Heart left ventricle (tissue), 13 donors: ENCODE results near the gene MSI2.

Experiments used
- POLR2A ChIP-seq, 2 donors: fragments of 450-650 bp; IDR thresholded peaks; one replicate each; pipeline ENCODE4 v1.6.1; 2017; ENCODE audit warnings: antibody characterized with exemption in 2 of 2, mild to moderate bottlenecking in 2 of 2, moderate library complexity in 2 of 2
- TF ChIP-seq, protein P1 (sequence below), 12 donors: fragments of 200-600 bp; sonication (generic) in 4 of 12; IDR thresholded peaks; one replicate each; pipeline versions ENCODE4 v1.5.0 to v1.8.0; 2018 to 2022; ENCODE audit warnings: antibody characterized with exemption in 12 of 12, mild to moderate bottlenecking in 5 of 12
- donor health status: ischemic (EF 13 %, LVEDD 7.1; RV severe dilation, severe dysfunction).
- donor health status: DM: no; HTN: yes; CAD: no.
- donor health status: DM: no; HTN: no; CAD: no.
- donor health status: ischemic (EF 25% LVEDD 6.9; RV normal size, moderate dysfunction).
- donor health status: ischemic (EF 25% LVEDD 5.7; RV mildly dilated, moderate dysfunction).
- donor health status: ischemic (EF 35%, LVEDD 5.7; RV mildly dilated, moderate dysfunction).
- donor health status: nonischemic (EF 11% LVEDD 7.7; RV severe dilation, severe dysfunction).
- donor health status: DM: yes; HTN: yes; CAD: no.
- donor health status: PGD.
- donor health status: ischemic (EF 29% LVEDD 5.4; RV normal size, mild dysfunction).
- donor health status: nonischemic (EF 23%, LVEDD 6.1; RV moderate dilation, normal function).

DNA sequence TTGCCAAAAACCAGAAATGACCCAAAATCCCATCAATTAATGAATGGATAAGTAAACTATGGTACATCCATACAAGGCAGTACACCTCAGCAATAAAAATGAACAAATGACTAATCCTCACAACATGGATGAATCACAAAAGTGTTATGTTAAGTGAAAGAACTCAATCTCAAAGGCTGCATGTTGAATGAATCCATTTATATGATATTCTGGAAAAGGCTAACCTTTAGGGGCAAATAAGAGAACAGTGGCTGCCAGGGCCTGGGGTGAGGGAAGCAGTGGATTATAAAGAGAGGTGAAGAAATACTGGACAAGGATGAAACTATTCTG is 46.1 kb upstream of the MSI2 start:
- TF ChIP-seq, protein P1, sequence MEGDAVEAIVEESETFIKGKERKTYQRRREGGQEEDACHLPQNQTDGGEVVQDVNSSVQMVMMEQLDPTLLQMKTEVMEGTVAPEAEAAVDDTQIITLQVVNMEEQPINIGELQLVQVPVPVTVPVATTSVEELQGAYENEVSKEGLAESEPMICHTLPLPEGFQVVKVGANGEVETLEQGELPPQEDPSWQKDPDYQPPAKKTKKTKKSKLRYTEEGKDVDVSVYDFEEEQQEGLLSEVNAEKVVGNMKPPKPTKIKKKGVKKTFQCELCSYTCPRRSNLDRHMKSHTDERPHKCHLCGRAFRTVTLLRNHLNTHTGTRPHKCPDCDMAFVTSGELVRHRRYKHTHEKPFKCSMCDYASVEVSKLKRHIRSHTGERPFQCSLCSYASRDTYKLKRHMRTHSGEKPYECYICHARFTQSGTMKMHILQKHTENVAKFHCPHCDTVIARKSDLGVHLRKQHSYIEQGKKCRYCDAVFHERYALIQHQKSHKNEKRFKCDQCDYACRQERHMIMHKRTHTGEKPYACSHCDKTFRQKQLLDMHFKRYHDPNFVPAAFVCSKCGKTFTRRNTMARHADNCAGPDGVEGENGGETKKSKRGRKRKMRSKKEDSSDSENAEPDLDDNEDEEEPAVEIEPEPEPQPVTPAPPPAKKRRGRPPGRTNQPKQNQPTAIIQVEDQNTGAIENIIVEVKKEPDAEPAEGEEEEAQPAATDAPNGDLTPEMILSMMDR (IDR thresholded peaks at IDR 0.05): no peak
- no peak for TF ChIP-seq POLR2A (IDR thresholded peaks at IDR 0.05)
